IMR-90 (cell line): ENCODE measurements around the gene SREK1. TPM values are rescaled to one million over a fixed set of nuclear protein-coding genes. Genes with fewer than 3 reads are reported as not detected.

Experiments
- ATAC-seq: fragments of 200-7000 bp; cut with Tn5 transposase; 2 replicates; pipeline ENCODE4 v1.9.1; 2020; ENCODE audit warnings: low read depth, mild to moderate bottlenecking, moderate library complexity
- BruUV-seq: library from RNA; stranded (reverse); fragments of 400-500 nt; replicated peaks from 2 replicates; lab custom pipeline; 2021; lab: Mats Ljungman, UMichigan
- CTCF ChIA-PET: fragments of 300-600 bp; formaldehyde crosslinking; extraction: SDS; loops from one replicate; lab custom pipeline; 2021; ENCODE audit warnings: antibody characterized with exemption; lab: Yijun Ruan, JAX
- POLR2A ChIA-PET: fragments of 300-600 bp; sonication (Branson Sonifier 250); formaldehyde crosslinking; loops from one replicate; lab custom pipeline; 2022; ENCODE audit warnings: antibody characterized with exemption; ENCODE audit not compliant: unreplicated experiment; lab: Charles Lee
- DNase-seq: peaks from one replicate; pipeline ENCODE4 v3.0.0; 2013
- H2AFZ ChIP-seq: replicated peaks from 2 replicates; pipeline ENCODE3; 2013; ENCODE audit warnings: low read length, mild to moderate bottlenecking; ENCODE audit not compliant: poor library complexity
- H2AK5ac ChIP-seq: 2 replicates; pipeline ENCODE4 v1.6.1; 2013; ENCODE audit warnings: low read depth, low read length, inconsistent platforms
- H2AK9ac ChIP-seq: replicated peaks from 2 replicates; pipeline ENCODE3; 2013; ENCODE audit warnings: mild to moderate bottlenecking, low read depth, low read length, moderate library complexity; ENCODE audit not compliant: poor library complexity
- H2BK120ac ChIP-seq: 2 replicates; pipeline ENCODE4 v1.6.1; 2013; ENCODE audit warnings: low read depth, low read length, inconsistent platforms
- H2BK15ac ChIP-seq: 3 replicates; pipeline ENCODE4 v1.6.1; 2013; ENCODE audit warnings: low read depth, low read length, inconsistent platforms
- H2BK20ac ChIP-seq: 2 replicates; pipeline ENCODE4 v1.6.1; 2013; ENCODE audit warnings: low read depth, mild to moderate bottlenecking, inconsistent platforms, low read length, moderate library complexity
- H2BK5ac ChIP-seq: 2 replicates; pipeline ENCODE4 v1.6.1; 2013; ENCODE audit warnings: mild to moderate bottlenecking, low read depth, low read length, inconsistent platforms; ENCODE audit not compliant: poor library complexity, severe bottlenecking
- H3K14ac ChIP-seq: replicated peaks from 2 replicates; pipeline ENCODE4 v1.6.1; 2013; ENCODE audit warnings: low read depth, low read length, inconsistent platforms
- H3K18ac ChIP-seq: 2 replicates; pipeline ENCODE4 v1.6.1; 2013; ENCODE audit warnings: low read depth, low read length, control low read depth
- H3K23ac ChIP-seq: 2 replicates; pipeline ENCODE4 v1.6.1; 2013; ENCODE audit warnings: low read depth, low read length, inconsistent platforms
- H3K27ac ChIP-seq: 2 replicates; pipeline ENCODE4 v1.5.1; 2013; ENCODE audit warnings: mild to moderate bottlenecking, control low read depth, low read length; ENCODE audit not compliant: insufficient read depth
- H3K27me3 ChIP-seq: 2 replicates; pipeline ENCODE4 v1.6.1; 2013; ENCODE audit warnings: low read length; ENCODE audit not compliant: control insufficient read depth, insufficient read depth
- H3K36me3 ChIP-seq: 2 replicates; pipeline ENCODE4 v1.6.1; 2013; ENCODE audit warnings: low read length, mixed read lengths; ENCODE audit not compliant: control insufficient read depth, insufficient read depth
- H3K4ac ChIP-seq: 2 replicates; pipeline ENCODE4 v1.6.1; 2013; ENCODE audit warnings: low read depth, low read length, inconsistent platforms
- H3K4me1 ChIP-seq: 2 replicates; pipeline ENCODE4 v1.6.1; 2013; ENCODE audit warnings: low read length, mixed read lengths; ENCODE audit not compliant: control insufficient read depth, insufficient read depth
- H3K4me2 ChIP-seq: 2 replicates; pipeline ENCODE4 v1.6.1; 2013; ENCODE audit warnings: low read depth, mild to moderate bottlenecking, control low read depth, low read length, moderate library complexity
- H3K4me3 ChIP-seq: 2 replicates; pipeline ENCODE4 v1.5.1; 2013; ENCODE audit warnings: low read depth, mild to moderate bottlenecking, control low read depth, low read length, moderate library complexity; ENCODE audit not compliant: insufficient read depth
- H3K56ac ChIP-seq: 2 replicates; pipeline ENCODE4 v1.6.1; 2013; ENCODE audit warnings: low read length, inconsistent platforms; ENCODE audit not compliant: insufficient read depth; ENCODE audit errors: extremely low read depth
- H3K79me1 ChIP-seq, 2 experiments: 2 replicates each; pipeline ENCODE4 v1.6.1; 2013; ENCODE audit warnings: low read length in 2 of 2, inconsistent platforms in 1 of 2, low read depth in 1 of 2
- H3K9ac ChIP-seq: 2 replicates; pipeline ENCODE4 v1.6.1; 2013; ENCODE audit warnings: low read depth, low read length, control low read depth
- H3K9me1 ChIP-seq: 2 replicates; pipeline ENCODE4 v1.6.1; 2013; ENCODE audit warnings: low read length, inconsistent platforms; ENCODE audit not compliant: insufficient read depth
- H3K9me3 ChIP-seq: 2 replicates; pipeline ENCODE4 v1.6.1; 2013; ENCODE audit warnings: low read length; ENCODE audit not compliant: control insufficient read depth, insufficient read depth
- H4K20me1 ChIP-seq: 2 replicates; pipeline ENCODE4 v1.6.1; 2013; ENCODE audit warnings: low read length, inconsistent platforms; ENCODE audit not compliant: insufficient read depth
- H4K5ac ChIP-seq: 2 replicates; pipeline ENCODE4 v1.6.1; 2013; ENCODE audit warnings: mild to moderate bottlenecking, low read depth, low read length, control low read depth
- H4K8ac ChIP-seq, 2 experiments: 2 replicates each; pipeline ENCODE4 v1.6.1; 2013; ENCODE audit warnings: low read depth in 2 of 2, low read length in 2 of 2, control low read depth in 1 of 2, inconsistent platforms in 1 of 2
- H4K91ac ChIP-seq: 2 replicates; pipeline ENCODE4 v1.6.1; 2013; ENCODE audit warnings: low read depth, low read length, inconsistent platforms; ENCODE audit not compliant: insufficient read depth
- NFE2L2 ChIP-seq: fragments of 150-350 bp; IDR thresholded peaks from 2 replicates; pipeline ENCODE4 v1.6.1; 2016; ENCODE audit warnings: low read depth, mild to moderate bottlenecking, low read length
- WGBS, 2 experiments: methylation state at CpG; one replicate each; pipeline versions ENCODE4 v1.1.5 to v1.1.7; 2013; ENCODE audit warnings: missing lambda C conversion rate in 2 of 2; ENCODE audit not compliant: insufficient read length in 1 of 2; ENCODE audit errors: extremely low coverage in 2 of 2; 5-methylcytosine and 5-hydroxymethylcytosine counted together
- dilution Hi-C: fragments of 300-500 bp; cut with HindIII; formaldehyde crosslinking; loops from one replicate; pipeline ENCODE4 v1.14.3; 2018; ENCODE audit warnings: low sequenced_read_pairs; ENCODE audit not compliant: unreplicated experiment
- in situ Hi-C: fragments of 300-500 bp; cut with MboI; formaldehyde crosslinking; loops from 3 replicates; pipeline ENCODE4 v1.14.3; 2019; ENCODE audit warnings: low sequenced_read_pairs, inconsistent platforms, mixed read lengths
- intact Hi-C: fragments of 100-400 bp; cut with micrococcal nuclease; formaldehyde crosslinking; loops from 2 replicates; pipeline ENCODE4 v1.10.0; 2022
- polyA plus RNA-seq, 3 experiments: library from polyadenylated mRNA; depleted of rRNA; stranded (reverse); fragments of >200 nt; gene quantifications; 2 replicates each; pipeline ENCODE4 v1.2.3, GENCODE V29; 2012; ENCODE audit warnings: low replicate concordance in 1 of 3
- total RNA-seq: library from RNA; depleted of rRNA; stranded (reverse); fragments of >200 nt; gene quantifications from 2 replicates; pipeline ENCODE4 v1.2.3, GENCODE V29; 2012

SREK1 gene
- total and polyA plus RNA-seq, 2 of the 4 experiments (the other 2 are of a cell fraction), result 23.0 to 36.2 TPM

DNA sequence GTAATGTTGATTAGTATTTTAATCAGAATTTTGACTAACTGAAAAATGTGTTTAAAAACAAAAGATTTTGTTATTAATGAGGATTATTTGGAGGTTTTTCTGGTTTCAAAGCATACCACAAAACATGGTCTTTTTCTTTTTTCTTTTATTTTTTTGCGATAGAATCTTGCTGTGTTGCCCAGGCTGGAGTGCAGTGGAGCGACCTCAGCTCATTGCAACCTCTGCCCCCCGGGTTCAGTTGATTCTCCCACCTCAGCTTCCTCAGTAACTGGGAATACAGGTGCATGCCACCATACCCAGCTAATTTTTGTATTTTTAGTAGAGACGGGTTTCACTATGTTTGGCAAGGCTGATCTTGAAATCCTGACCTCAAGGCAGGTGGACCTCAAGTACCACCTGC lies 24.1 kb downstream of the SREK1 start:
- H3K36me3 ChIP-seq, result peaks cover 12% of the 10 kb centered on the region
- H2BK120ac ChIP-seq, result no peak overlapping the region
- no peak overlapping the region for H3K56ac ChIP-seq
- no peak overlapping the region for H3K9ac ChIP-seq
- in situ Hi-C loops (no loop called here), dilution Hi-C loops (no loop called here), intact Hi-C loops (no loop called here)
- DNase-seq, result no peak
- H3K23ac ChIP-seq, result no peak overlapping the region
- CTCF ChIA-PET, result interaction anchor here (0.6 to 1.2 kb wide), 2 partner anchors 8 to 10 kb away, joined by 4 read pairs; no protein-coding TSS in a partner anchor
- BruUV-seq, result no TSS peak
- H4K8ac ChIP-seq, result no peak overlapping the region
- no peaks in the 10 kb centered on the region for H4K20me1 ChIP-seq
- no peak overlapping the region for H3K4me2 ChIP-seq
- H2AK9ac ChIP-seq, result no peak overlapping the region
- H2BK5ac ChIP-seq, result no peak overlapping the region
- no peaks in the 10 kb centered on the region for H3K9me1 ChIP-seq
- H2AK5ac ChIP-seq, result no peak overlapping the region
- H3K18ac ChIP-seq, result no peak overlapping the region
- H3K79me1 ChIP-seq, result peaks cover 19 to 21% of the 10 kb centered on the region in 2 experiments
- no peak for TF ChIP-seq NFE2L2
- POLR2A ChIA-PET, result no interaction called here
- H3K14ac ChIP-seq, result no peak overlapping the region
- no peak overlapping the region for H2AFZ ChIP-seq
- H3K4me1 ChIP-seq, result no peaks in the 10 kb centered on the region
- WGBS, 2 experiments, result no CpG with 5 or more reads among the region's 4 CpGs
- H3K9me3 ChIP-seq, result no peaks in the 10 kb centered on the region
- H4K5ac ChIP-seq, result no peak overlapping the region
- no peak for ATAC-seq
- no peak overlapping the region for H3K27ac ChIP-seq
- H3K27me3 ChIP-seq, result no peaks in the 10 kb centered on the region
- H3K4ac ChIP-seq, result no peak overlapping the region
- H2BK20ac ChIP-seq, result no peak overlapping the region
- H4K91ac ChIP-seq, result no peak overlapping the region
- H2BK15ac ChIP-seq, result no peak overlapping the region
- no peak overlapping the region for H3K4me3 ChIP-seq
